ENCODE results near the gene DYNLT2B.

DNA sequence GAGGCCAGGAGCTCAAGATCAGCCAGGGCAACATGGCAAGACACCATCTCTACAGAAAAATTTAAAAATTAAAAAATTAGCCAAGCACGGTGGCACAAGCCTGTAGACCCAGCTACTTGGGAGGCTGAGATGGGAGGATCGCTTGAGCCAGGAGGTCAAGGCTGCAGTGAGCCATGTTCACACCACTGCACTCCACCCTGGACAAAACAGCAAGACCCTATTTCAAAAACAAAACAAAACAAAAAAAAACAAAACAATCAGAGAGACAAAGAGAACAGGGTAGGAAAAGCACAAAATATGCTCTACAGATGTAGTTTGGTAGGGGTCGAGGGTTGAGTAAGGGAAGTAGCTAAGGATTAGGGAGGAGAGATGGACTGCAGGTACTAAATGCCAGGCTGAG is 3.4 kb downstream of the DYNLT2B start:
- TF ChIP-seq POLR2AphosphoS5 (IDR thresholded peaks at IDR 0.05; ENCODE audit: low read depth, low read length) (no peak), SPI1 (IDR thresholded peaks at IDR 0.05; ENCODE audit: low read depth, low read length) (no peak)
